Keratinocyte (primary cell): ENCODE measurements around the gene LUZP1.
"Not testable (repeated sequence)": the region's sequence is repeated elsewhere in the genome, so short reads cannot be mapped to it uniquely, and the experiment has no call there.

Experiments
- EZH2 ChIP-seq: IDR thresholded peaks from one replicate; pipeline ENCODE4 v1.6.1; 2012; ENCODE audit warnings: inconsistent platforms, mild to moderate bottlenecking, low read length, moderate library complexity
- TF ChIP-seq, protein P1 (sequence below), 3 experiments: IDR thresholded peaks in 1 of 3; conservative IDR thresholded peaks in 1 of 3; optimal IDR thresholded peaks in 1 of 3; 2 replicates in 2 of 3; 3 replicates in 1 of 3; pipeline versions ENCODE3 to v1.5.1; 2011; ENCODE audit warnings: low read length in 3 of 3, mild to moderate bottlenecking in 3 of 3, moderate library complexity in 2 of 3, control low read depth in 1 of 3, inconsistent platforms in 1 of 3; ENCODE audit not compliant: insufficient read depth in 2 of 3; ENCODE audit errors: extremely low read depth in 1 of 3

- TF ChIP-seq, protein P1, sequence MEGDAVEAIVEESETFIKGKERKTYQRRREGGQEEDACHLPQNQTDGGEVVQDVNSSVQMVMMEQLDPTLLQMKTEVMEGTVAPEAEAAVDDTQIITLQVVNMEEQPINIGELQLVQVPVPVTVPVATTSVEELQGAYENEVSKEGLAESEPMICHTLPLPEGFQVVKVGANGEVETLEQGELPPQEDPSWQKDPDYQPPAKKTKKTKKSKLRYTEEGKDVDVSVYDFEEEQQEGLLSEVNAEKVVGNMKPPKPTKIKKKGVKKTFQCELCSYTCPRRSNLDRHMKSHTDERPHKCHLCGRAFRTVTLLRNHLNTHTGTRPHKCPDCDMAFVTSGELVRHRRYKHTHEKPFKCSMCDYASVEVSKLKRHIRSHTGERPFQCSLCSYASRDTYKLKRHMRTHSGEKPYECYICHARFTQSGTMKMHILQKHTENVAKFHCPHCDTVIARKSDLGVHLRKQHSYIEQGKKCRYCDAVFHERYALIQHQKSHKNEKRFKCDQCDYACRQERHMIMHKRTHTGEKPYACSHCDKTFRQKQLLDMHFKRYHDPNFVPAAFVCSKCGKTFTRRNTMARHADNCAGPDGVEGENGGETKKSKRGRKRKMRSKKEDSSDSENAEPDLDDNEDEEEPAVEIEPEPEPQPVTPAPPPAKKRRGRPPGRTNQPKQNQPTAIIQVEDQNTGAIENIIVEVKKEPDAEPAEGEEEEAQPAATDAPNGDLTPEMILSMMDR (optimal IDR thresholded peaks at IDR 0.05 in 1 of 3, IDR thresholded peaks at IDR 0.05 in 1 of 3, conservative IDR thresholded peaks at IDR 0.05 in 1 of 3; ENCODE audit: extremely low read depth in 1 of 3, insufficient read depth in 2 of 3, low read length in 3 of 3) = not testable (repeated sequence)
- not testable (repeated sequence) for TF ChIP-seq EZH2
These were observed 20.3 kb upstream of the LUZP1 start for GRCh38 chr1:23188936-23189452.
